Measurements from ENCODE around the gene DNAH14. TPM values are rescaled to one million over a fixed set of nuclear protein-coding genes. Genes with fewer than 3 reads are reported as not detected.

Gene DNAH14
- total RNA-seq, 4 donors from 2014 or later: under 0.01 to 142 (median 4.1) TPM

DNA sequence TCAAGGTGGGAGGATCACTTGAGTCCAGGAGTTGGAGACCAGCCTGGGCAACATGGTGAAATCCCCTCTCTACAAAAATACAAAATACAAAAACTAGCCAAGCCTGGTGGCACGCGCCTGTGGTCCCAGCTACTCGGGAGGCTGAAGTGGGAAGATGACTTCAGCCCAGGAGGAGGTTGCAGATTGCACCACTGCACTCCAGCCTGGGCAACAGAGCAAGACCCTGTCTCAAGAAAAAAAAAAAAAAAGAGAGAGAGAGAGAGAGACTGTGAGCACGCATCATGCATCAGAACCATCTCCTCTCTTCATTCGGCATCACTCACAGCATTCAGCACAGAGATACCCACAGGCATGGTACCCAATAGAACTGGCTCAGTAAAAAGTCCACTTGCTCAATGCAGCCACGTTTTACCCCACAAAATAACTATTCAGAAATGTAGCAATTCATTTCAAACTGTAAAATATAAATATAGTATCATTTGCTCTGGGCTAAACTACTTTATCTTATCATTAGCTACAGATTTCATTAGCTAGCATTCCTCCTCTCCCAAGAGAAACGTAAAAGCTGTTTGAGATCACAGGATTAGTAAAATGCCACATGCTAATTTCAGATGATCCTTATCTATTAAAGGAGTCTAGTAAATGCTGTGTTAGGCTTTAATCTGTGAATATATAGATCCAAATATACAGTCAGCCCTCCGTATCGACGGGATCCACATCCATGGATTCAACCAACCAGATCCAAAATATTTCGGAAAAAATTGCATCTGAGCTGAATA lies 486.7 kb downstream of the DNAH14 start:
- Histone ChIP-seq H3K9me3 (no peaks in the 10 kb centered on the region), H3K27ac (no peak overlapping the region), H3K36me3 (no peaks in the 10 kb centered on the region), H3K4me3 (no peak overlapping the region), H3K27me3 (no peaks in the 10 kb centered on the region), H3K4me1 (no peaks in the 10 kb centered on the region)
- TF ChIP-seq POLR2A (IDR thresholded peaks at IDR 0.05): no peak
- TF ChIP-seq, protein P1, sequence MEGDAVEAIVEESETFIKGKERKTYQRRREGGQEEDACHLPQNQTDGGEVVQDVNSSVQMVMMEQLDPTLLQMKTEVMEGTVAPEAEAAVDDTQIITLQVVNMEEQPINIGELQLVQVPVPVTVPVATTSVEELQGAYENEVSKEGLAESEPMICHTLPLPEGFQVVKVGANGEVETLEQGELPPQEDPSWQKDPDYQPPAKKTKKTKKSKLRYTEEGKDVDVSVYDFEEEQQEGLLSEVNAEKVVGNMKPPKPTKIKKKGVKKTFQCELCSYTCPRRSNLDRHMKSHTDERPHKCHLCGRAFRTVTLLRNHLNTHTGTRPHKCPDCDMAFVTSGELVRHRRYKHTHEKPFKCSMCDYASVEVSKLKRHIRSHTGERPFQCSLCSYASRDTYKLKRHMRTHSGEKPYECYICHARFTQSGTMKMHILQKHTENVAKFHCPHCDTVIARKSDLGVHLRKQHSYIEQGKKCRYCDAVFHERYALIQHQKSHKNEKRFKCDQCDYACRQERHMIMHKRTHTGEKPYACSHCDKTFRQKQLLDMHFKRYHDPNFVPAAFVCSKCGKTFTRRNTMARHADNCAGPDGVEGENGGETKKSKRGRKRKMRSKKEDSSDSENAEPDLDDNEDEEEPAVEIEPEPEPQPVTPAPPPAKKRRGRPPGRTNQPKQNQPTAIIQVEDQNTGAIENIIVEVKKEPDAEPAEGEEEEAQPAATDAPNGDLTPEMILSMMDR (IDR thresholded peaks at IDR 0.05): no peak
- no peak for DNase-seq
- intact Hi-C loops (cut with DNase I; ENCODE audit: low total_unique reads): no loop called here

DNA sequence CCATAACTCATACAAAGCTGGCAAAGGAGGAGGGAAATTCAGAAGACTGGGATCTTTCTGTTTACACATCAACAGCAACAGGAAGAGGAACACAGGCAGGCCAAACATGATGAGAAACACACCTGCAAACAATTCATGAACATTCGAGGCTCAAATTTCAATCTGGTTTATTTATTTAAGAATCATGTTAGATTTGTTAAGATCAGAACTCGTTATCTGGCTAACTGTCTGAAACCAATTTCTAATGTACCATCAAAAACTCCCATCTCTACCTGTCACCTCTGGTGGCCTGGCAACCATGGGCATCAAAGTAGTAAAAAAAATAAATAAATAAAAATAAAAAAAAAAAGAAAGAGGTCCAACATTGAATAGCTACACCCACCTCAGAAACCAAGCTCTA lies 488.6 kb downstream of the DNAH14 start:
- Histone ChIP-seq H3K27ac (no peak overlapping the region), H3K9me3 (no peaks in the 10 kb centered on the region), H3K27me3 (no peaks in the 10 kb centered on the region), H3K4me1 (no peaks in the 10 kb centered on the region), H3K36me3 (no peaks in the 10 kb centered on the region), H3K4me3 (no peak overlapping the region)
- intact Hi-C loops (cut with DNase I; ENCODE audit: low total_unique reads): no loop called here
- TF ChIP-seq, protein P1 (IDR thresholded peaks at IDR 0.05): no peak
- no peak for TF ChIP-seq POLR2A (IDR thresholded peaks at IDR 0.05)
- no peak for DNase-seq

DNA sequence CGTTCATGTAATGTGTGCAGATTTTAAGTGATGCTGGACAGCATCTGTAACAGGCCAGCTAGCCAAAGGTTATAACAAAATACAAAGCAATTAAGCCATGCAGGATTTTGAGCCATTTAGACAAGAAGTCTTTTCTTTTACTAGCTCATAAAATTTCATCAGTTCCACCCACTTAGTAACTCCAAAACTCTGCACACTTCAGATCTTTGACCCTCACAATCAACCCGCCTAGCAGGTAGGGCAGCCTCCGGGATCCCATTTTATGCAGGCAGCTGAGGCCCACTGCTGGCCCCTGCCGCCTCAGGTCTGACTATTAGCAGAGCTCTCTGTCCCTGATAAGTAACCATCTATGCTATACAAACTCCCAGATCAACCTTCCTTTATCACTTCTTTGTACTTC lies 489.1 kb downstream of the DNAH14 start:
- TF ChIP-seq, protein P1 (IDR thresholded peaks at IDR 0.05): no peak
- no peak for TF ChIP-seq POLR2A (IDR thresholded peaks at IDR 0.05)
- H3K4me3 ChIP-seq: no peak overlapping the region
- H3K36me3 ChIP-seq: no peaks in the 10 kb centered on the region
- H3K9me3 ChIP-seq: no peaks in the 10 kb centered on the region
- H3K27ac ChIP-seq: no peak overlapping the region
- intact Hi-C loops (cut with DNase I; ENCODE audit: low total_unique reads): no loop called here
- DNase-seq: no peak
- peaks cover 0 to 5% of the 10 kb centered on the region in 2 donors for H3K4me1 ChIP-seq
- no peaks in the 10 kb centered on the region for H3K27me3 ChIP-seq

DNA sequence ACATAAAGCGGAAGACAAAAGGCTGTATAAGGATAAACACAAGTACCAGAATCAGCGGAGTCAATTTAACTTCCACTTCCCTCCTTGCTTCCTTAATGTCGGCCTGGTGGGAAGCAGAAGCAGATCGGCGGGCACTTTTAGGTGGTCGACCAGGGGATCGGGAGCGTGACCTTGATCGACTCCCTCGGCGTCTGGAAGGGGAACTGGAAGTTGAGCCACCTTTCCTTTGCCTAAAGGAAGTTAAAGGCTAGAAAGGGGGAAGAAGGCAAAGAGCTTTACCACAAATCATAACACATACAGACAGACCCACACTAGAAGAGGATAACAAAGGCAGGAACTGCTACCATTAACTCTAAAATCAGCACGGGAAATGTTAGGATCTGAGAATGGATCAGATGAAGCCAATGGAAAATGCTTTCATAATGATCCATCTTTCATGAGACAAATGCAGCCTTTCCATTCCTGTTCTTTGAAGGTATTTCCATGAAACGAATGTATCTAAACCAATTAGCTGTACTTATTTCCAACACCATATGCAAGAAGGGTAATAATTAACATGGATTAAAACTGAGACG lies 492.6 kb downstream of the DNAH14 start:
- intact Hi-C loops (cut with DNase I; ENCODE audit: low total_unique reads): no loop called here
- H3K36me3 ChIP-seq: no peaks in the 10 kb centered on the region
- no peaks in the 10 kb centered on the region for H3K27me3 ChIP-seq
- no peak for DNase-seq
- TF ChIP-seq, protein P1 (IDR thresholded peaks at IDR 0.05): no peak
- no peak for TF ChIP-seq POLR2A (IDR thresholded peaks at IDR 0.05)
- H3K4me3 ChIP-seq: no peak overlapping the region
- H3K4me1 ChIP-seq: peaks cover 0 to 15% of the 10 kb centered on the region in 2 donors
- H3K9me3 ChIP-seq: no peaks in the 10 kb centered on the region
- H3K27ac ChIP-seq: peak overlapping the region in 1 of 2 donors; percentile 22

DNA sequence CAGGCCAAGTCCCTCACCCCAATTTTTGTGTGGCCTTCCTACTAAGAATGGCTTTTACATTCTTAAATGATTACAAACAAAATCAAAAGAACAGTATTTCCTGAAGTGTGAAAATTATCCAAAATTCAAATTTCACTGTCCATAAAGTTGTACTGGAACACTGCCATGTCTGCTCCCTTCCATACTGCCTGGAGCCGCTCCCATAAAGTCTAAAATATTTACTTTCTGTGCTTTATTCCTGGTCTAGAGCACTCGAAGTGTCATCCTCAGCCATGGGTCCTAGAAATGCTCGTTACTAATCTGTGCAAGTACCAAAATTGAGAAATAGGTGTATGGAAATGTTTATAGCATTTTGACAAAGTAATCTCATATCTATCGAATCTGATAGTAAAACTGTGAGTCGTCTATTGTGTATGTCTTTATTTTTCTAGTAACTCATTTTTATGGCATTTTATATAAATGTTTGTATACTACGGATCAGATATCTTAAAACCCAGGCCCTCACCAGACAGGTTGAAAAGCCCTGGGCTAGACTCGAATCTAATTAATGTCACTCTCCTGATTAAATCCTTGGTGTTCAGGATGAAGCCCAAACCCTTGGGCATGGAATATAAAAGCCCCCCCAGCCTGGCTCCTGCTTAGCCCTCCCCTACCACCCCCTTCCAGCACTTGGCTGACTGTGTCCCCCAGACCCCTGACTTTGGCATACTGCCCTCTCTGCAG lies 493.5 kb downstream of the DNAH14 start:
- Histone ChIP-seq H3K27me3 (no peaks in the 10 kb centered on the region), H3K27ac (peak overlapping the region in 1 of 2 donors; percentile 22), H3K4me1 (peaks cover 0 to 15% of the 10 kb centered on the region in 2 donors), H3K4me3 (no peak overlapping the region), H3K36me3 (no peaks in the 10 kb centered on the region), H3K9me3 (no peaks in the 10 kb centered on the region)
- intact Hi-C loops (cut with DNase I; ENCODE audit: low total_unique reads): no loop called here
- DNase-seq: no peak
- TF ChIP-seq, protein P1 (IDR thresholded peaks at IDR 0.05): no peak
- no peak for TF ChIP-seq POLR2A (IDR thresholded peaks at IDR 0.05)

All from uterus (tissue), 4 donors.